ENCODE measurements around the gene PRDM11.

The PRDM11 gene

DNA sequence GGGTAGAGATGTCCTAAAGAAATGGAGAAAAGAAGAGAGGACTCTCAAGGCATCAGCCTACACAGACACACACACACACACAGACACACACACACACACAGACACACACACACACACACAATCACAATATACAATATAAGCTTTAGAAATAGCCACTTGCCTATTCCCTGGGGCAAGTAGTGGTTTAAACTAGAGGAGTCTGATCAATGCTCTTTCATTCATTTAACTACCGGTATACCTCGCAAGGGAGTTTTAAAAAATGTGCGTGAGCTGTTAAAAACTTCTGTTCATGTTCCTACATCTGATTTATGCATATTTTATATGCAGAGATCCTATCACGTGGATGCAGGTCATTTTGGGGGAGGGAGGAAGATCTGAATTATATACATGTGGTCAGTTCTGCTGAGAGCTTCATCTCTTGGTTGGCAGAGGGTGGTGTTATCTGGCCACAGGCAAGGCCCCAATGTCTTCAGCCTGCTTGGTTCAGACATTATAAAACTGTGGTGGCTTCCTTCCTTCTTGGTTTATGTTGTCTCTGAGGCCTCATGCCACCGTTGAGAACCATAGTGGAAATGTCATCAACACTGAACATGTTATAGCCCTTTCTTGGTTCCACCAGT, 83.1 kb downstream of the PRDM11 start:
- in situ Hi-C loops (cut with HindIII; ENCODE audit: low pct_unique_long_range_greater_than_20kb, low sequenced_read_pairs), result no loop called here
- no peak for TF ChIP-seq JUND (IDR thresholded peaks at IDR 0.05; ENCODE audit: low read depth)
- DNase-seq (ENCODE audit: low read depth in 1 of 2, low spot score in 1 of 2), result no peak

DNA sequence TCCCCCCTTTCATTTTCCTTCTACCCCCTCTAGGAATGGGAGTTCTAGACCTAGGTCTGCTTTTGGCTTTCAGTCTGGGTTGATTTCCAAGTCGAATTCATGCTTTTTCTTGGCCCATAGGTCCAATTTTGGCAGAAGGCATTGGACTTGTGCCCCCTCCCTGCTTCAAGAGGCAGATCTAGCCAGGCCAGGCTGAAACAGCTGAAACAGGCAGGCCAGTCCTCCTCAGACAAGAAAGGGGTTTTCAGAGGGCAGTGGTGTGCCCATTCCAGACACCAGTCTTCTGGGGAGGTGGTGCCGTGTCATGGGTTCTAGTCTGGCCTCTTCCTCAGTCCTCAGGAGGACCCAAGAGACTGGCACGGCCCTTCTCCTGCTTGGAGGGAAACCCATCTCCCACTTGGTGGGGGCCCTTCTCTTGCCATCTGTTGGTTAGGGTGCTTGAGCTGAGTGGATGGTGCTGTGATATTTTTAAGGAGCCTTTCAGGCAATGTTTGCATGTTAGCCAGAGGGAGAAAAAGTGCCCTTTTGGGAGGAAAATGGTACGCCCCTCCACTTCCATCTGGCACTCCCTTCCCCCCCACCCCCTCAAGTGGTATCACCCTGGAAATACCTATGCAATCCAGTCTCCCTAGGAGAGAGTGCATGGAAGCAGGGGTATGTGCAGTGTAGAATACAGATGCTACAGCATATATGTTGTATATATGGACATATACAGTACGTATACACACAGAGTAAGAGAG, 86.1 kb downstream of the PRDM11 start:
- in situ Hi-C loops (cut with HindIII; ENCODE audit: low pct_unique_long_range_greater_than_20kb, low sequenced_read_pairs), result no loop called here
- no peak for TF ChIP-seq JUND (IDR thresholded peaks at IDR 0.05; ENCODE audit: low read depth)
- no peak for DNase-seq (ENCODE audit: low read depth in 1 of 2, low spot score in 1 of 2)

DNA sequence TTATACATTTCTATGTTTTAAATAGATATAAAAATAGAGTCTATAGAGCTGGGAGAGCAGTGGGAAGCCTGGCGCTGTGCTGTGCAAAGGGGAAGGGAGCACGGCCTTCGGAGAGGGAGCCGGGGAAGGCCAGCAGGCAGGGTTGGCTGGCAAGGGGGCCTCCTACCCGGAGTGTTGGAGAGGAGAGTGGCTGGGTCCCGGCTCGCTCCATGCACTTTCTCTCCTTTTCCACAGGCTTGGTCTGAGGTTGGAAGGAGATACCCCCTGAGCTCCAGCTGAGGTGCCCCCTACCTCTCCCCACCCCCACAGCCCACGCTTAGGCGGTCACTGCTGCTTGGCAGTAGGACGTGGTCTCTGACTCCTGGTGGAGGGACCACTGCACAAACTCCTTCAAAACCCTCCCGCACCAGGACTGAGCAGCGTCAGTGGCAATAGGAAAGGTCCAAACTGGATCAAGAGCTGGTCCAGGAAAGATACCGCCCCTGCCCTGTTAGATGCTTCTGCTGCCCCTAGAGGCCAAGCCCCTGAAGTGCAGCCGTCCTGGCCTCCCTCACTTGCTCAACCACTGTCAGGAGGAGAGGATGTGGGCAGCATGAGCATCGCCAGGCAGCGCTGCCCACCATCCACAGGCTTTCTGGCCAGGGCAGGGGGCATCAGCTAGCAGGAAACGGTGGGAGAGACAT, 86.8 kb downstream of the PRDM11 start:
- no peak for TF ChIP-seq JUND (IDR thresholded peaks at IDR 0.05; ENCODE audit: low read depth)
- in situ Hi-C loops (cut with HindIII; ENCODE audit: low pct_unique_long_range_greater_than_20kb, low sequenced_read_pairs), result no loop called here
- peak; percentile 82 to 93 for DNase-seq (ENCODE audit: low read depth in 1 of 2, low spot score in 1 of 2)

DNA sequence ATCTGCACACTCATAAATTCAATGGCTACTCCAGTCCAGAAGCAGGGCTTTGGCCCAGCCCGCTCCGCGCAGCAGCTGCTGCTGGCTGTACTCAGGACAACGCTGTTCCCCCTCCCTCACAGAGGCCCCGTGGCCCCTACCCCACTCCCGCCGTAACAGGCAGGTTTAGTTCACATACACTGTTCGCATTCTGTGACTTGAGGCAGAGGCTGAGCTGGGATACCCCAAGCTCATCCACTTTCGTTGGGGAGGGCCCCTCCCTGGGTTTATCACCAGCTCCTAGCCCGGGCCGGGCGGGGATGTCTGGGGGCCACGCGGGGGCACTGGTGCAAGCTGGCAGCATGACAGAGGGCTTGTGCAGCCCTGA, 87.3 kb downstream of the PRDM11 start:
- no peak for DNase-seq (ENCODE audit: low read depth in 1 of 2, low spot score in 1 of 2)
- in situ Hi-C loops (cut with HindIII; ENCODE audit: low pct_unique_long_range_greater_than_20kb, low sequenced_read_pairs), result no loop called here
- no peak for TF ChIP-seq JUND (IDR thresholded peaks at IDR 0.05; ENCODE audit: low read depth)

DNA sequence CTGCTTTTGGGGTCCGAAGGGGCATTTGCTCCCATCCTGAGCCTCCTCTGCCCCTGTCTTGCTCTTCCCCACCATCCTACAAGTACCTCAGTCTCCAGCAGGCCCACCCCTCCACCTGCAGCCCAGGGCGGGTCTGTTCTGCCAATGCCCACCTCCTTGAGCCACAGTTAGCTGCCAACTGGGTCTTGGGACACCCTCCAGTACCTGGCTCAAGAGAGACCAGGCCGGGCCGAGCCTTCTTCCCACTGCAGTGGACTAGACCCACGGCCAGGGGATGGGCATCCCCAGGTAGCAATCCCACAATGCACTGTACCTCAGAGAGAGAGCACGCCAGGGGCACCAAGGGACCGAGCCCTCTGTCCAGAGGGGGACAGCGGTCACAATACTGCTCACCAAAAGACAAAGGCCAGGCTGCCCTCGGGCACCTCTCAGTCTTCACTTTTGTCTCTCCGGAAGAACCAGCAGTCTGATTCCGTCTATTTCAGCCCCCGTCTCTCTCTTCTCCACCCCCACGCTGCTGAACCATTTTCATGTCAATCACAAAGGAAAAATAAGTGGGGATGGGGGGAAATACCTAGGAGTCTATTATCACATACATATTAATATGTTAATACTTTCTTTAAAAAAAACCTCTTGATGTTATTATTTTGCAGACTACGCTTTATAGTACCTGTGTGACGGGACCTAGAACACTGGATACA, 88.0 kb downstream of the PRDM11 start:
- no peak for TF ChIP-seq JUND (IDR thresholded peaks at IDR 0.05; ENCODE audit: low read depth)
- DNase-seq (ENCODE audit: low read depth in 1 of 2, low spot score in 1 of 2), result no peak
- in situ Hi-C loops (cut with HindIII; ENCODE audit: low pct_unique_long_range_greater_than_20kb, low sequenced_read_pairs), result no loop called here

DNA sequence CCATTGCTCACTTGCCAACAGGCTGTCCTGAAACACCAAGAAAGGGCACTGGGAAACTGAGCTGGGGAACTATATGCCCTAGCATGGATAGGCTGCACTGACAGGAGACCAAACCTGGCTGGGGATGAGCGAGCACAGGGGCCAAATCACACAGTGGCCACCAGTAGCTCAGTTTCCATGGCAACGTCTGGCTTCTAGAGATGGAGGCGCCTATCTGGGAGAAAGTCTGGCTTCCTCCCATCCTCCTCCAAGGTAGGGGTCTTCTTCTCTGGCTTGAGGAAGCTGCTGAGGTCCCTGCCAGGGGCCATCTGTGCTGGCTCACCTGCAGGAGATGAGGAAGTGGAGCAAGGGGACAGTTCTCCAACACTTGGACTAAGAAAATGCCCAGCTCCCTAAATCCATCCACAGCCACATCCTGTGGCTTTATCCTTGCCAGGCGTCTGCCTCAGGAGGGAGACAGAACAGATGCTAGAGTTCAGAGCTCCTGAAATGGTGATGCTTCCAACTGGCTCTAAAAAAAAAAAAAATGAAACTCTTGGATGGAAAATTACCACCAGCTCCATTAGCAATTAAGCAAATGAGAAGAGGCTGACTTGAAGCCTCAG, 91.4 kb downstream of the PRDM11 start:
- no peak for TF ChIP-seq JUND (IDR thresholded peaks at IDR 0.05; ENCODE audit: low read depth)
- in situ Hi-C loops (cut with HindIII; ENCODE audit: low pct_unique_long_range_greater_than_20kb, low sequenced_read_pairs), result no loop called here
- no peak for DNase-seq (ENCODE audit: low read depth in 1 of 2, low spot score in 1 of 2)

DNA sequence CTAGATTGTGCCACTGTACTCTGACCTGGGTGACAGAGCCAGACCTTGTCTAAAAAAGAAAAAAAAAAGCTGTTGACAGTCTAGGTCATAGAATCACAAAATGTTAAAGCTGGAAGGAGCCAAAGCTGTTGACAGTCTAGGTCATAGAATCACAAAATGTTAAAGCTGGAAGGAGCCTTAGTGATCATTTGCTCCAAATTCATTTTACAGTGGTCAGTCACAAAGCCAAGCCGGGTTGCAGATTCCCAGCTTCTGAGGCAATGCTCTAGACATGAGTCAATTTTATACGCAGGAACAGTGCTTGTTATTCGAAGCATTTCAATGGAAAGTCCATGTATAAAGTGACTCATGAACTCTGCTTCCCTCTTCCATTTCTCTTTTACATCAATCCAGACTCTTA, 92.3 kb downstream of the PRDM11 start:
- in situ Hi-C loops (cut with HindIII; ENCODE audit: low pct_unique_long_range_greater_than_20kb, low sequenced_read_pairs), result no loop called here
- DNase-seq (ENCODE audit: low read depth in 1 of 2, low spot score in 1 of 2), result no peak
- TF ChIP-seq JUND (IDR thresholded peaks at IDR 0.05; ENCODE audit: low read depth), result no peak

DNA sequence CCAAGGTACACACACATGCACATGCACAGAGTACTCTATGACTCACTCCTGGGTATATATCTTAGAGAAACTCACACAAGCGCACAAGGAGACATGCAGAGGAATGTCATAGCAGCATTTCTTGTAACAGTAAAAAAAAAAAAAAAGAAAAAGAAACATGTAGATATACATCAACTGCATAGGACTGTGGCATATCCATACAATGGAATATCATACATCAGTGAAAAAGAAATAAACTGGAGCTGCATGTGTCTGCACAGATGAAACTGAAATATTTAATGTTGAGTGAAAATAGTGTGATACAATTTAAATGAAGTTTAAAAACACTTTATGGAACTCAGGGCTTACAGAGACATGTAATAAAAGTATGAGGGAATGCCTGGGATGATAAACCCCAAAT, 93.3 kb downstream of the PRDM11 start:
- in situ Hi-C loops (cut with HindIII; ENCODE audit: low pct_unique_long_range_greater_than_20kb, low sequenced_read_pairs), result no loop called here
- no peak for DNase-seq (ENCODE audit: low read depth in 1 of 2, low spot score in 1 of 2)
- TF ChIP-seq JUND (IDR thresholded peaks at IDR 0.05; ENCODE audit: low read depth), result no peak

DNA sequence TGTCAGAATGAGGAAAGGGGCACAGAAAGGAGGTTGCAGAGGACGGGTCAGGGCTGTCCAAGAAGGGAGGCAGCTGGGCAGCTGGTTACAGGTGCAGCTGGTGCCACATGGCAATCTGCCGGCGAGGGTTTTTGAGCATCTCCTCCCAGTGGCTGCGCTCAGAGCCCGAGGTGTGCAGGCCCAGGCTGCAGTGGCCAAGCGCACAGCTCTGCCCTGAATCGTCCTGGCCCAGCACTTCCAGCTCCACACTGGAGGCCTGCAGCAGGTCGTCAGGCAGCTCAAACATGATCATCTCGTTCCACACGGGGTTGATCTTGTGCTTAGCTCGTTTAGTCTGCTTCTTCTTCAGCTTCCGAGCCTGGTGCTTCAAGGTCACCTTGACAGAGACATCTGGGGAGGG, 97.5 kb downstream of the PRDM11 start:
- in situ Hi-C loops (cut with HindIII; ENCODE audit: low pct_unique_long_range_greater_than_20kb, low sequenced_read_pairs), result no loop called here
- no peak for TF ChIP-seq JUND (IDR thresholded peaks at IDR 0.05; ENCODE audit: low read depth)
- no peak for DNase-seq (ENCODE audit: low read depth in 1 of 2, low spot score in 1 of 2)

DNA sequence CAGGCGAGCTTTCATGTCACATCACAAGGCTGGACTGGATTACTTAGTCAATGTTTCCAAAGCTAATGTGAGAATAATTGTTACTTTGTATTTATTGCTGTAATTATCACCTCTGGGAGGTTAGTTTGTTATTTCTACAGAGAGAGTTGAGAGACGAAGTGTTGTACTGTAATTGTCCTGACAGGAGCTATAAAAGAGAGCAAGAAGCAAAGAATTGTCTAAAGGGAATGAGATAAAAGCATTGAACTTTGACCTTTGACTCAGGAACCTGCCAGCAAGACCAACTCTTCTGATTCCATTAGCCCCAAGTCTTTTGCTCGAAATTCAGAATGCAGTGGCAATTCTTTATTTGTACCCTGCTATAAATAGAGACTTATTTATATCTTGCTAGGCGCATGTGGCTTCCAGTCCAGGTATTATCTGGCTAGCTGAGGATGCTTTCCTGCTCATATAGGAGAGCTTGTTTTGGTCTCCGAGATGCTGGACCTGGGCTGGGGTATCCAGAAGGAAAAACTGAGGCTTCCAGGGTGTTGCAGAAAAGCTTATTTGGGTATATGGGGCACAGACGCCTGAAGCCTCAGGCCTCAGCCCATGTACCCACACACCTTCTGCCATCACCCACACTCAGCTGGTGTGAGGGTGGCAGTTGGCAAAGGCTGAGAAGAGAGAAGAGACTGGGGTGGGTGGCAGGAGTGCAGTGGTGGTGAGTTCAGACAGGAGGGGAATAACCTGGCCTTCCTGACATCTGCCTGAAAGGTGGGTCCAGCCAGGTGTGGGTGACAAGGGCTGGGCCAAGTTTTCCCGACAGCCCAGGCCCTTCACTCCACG, 99.0 kb downstream of the PRDM11 start:
- no peak for TF ChIP-seq JUND (IDR thresholded peaks at IDR 0.05; ENCODE audit: low read depth)
- in situ Hi-C loops (cut with HindIII; ENCODE audit: low pct_unique_long_range_greater_than_20kb, low sequenced_read_pairs), result no loop called here
- DNase-seq (ENCODE audit: low read depth in 1 of 2, low spot score in 1 of 2), result no peak

DNA sequence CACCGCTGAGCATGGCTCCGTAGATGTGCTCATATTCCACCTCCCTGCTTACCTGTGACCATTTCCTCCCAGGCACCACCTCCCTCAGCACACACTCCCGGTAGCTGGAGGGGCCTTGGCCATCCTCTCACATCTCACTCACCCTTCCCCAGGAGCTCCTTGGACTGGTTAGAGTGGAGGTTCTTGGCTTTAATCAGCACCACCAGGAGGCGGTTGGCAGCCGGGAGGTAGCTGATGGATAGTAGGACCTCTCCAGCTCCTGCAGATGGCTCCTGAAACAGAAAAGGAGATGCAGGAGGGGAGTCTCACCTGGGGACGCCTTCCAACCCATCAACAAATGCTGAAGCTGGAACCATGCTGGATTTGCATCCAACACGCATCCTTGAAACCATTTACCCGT, 99.8 kb downstream of the PRDM11 start:
- TF ChIP-seq JUND (IDR thresholded peaks at IDR 0.05; ENCODE audit: low read depth), result no peak
- DNase-seq (ENCODE audit: low read depth in 1 of 2, low spot score in 1 of 2), result no peak
- in situ Hi-C loops (cut with HindIII; ENCODE audit: low pct_unique_long_range_greater_than_20kb, low sequenced_read_pairs), result no loop called here

DNA sequence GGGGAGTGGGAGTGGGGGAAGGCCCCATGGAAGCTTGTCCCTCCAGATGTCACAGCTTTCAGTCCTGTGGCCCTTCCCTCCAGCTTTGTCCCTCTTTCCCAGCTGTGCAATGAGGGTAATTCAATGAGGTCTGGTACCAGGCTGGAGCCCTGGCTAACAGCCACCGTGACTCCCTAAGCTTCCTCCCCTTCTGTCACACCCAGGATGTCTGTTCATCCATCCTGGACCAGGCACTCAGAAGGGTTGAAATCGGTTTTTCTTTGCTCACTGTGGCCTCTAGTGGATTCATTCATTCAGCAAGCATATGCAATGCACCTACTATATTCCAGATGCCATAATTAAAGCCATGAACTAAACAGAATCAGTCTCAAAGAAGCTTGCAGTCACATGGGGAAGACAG, 101.0 kb downstream of the PRDM11 start:
- TF ChIP-seq JUND (IDR thresholded peaks at IDR 0.05; ENCODE audit: low read depth), result no peak
- in situ Hi-C loops (cut with HindIII; ENCODE audit: low pct_unique_long_range_greater_than_20kb, low sequenced_read_pairs), result no loop called here
- DNase-seq (ENCODE audit: low read depth in 1 of 2, low spot score in 1 of 2), result peak in 1 of 2 experiments; percentile 25

All from T47D (cell line).